Measurements from ENCODE around the gene TMEM40. TPM values are rescaled to one million over a fixed set of nuclear protein-coding genes. Genes with fewer than 3 reads are reported as not detected.

TMEM40 gene
- total and polyA plus RNA-seq, 9 of the 15 experiments (the other 6 are each of a cell fraction or from before 2014, with no cell fraction given) = 0.11 to 0.31 (median 0.14) TPM; not detected in 6

DNA sequence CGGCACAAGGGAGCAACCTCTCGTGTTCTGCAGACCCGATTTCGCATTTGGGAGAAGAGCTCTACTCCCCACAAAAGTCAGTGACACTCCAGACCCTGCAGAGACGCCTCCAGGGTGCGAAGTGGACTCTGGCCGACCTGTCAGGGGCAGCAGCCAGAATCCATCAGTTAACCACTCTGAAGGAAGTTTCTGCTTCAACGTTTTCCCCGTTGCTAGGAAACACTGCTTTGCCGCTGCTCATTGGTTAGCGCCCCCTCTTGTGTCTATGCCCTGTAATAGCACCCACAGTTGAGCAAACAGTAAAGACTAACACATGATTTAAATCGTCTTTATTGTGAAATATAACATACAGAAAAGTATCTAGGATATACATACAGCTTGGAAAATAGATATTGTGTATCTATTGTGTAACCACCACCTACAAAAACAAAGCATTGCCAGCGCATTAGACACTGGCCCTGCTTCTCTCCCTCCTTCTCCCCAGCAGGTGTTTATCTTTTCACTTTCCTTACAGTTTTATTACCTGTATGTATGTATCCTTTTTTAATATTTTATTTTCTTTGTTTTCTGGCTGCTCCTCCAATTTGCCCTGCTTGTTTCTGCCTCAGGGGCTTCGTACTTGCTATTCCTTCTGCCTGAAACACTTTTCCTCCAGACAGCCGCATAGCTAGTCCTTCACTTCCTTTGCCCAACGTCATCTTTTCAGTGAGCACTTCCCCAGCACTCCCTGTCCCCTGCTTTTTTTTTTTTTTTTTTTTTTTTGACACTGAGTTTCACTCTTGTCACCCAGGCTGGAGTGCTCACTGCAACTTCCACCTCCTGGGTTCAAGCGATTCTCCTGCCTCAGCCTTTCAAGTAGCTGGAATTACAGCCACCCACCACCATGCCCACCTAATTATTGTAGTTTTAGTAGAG, 38.8 kb downstream of the TMEM40 start (continued):
- TF ChIP-seq, protein P1, sequence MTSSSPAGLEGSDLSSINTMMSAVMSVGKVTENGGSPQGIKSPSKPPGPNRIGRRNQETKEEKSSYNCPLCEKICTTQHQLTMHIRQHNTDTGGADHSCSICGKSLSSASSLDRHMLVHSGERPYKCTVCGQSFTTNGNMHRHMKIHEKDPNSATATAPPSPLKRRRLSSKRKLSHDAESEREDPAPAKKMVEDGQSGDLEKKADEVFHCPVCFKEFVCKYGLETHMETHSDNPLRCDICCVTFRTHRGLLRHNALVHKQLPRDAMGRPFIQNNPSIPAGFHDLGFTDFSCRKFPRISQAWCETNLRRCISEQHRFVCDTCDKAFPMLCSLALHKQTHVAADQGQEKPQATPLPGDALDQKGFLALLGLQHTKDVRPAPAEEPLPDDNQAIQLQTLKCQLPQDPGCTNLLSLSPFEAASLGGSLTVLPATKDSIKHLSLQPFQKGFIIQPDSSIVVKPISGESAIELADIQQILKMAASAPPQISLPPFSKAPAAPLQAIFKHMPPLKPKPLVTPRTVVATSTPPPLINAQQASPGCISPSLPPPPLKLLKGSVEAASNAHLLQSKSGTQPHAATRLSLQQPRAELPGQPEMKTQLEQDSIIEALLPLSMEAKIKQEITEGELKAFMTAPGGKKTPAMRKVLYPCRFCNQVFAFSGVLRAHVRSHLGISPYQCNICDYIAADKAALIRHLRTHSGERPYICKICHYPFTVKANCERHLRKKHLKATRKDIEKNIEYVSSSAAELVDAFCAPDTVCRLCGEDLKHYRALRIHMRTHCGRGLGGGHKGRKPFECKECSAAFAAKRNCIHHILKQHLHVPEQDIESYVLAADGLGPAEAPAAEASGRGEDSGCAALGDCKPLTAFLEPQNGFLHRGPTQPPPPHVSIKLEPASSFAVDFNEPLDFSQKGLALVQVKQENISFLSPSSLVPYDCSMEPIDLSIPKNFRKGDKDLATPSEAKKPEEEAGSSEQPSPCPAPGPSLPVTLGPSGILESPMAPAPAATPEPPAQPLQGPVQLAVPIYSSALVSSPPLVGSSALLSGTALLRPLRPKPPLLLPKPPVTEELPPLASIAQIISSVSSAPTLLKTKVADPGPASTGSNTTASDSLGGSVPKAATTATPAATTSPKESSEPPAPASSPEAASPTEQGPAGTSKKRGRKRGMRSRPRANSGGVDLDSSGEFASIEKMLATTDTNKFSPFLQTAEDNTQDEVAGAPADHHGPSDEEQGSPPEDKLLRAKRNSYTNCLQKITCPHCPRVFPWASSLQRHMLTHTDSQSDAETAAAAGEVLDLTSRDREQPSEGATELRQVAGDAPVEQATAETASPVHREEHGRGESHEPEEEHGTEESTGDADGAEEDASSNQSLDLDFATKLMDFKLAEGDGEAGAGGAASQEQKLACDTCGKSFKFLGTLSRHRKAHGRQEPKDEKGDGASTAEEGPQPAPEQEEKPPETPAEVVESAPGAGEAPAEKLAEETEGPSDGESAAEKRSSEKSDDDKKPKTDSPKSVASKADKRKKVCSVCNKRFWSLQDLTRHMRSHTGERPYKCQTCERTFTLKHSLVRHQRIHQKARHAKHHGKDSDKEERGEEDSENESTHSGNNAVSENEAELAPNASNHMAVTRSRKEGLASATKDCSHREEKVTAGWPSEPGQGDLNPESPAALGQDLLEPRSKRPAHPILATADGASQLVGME (CRISPR knock-in tag; IDR thresholded peaks at IDR 0.05) = peak; percentile 75; the same call in 1 of the 2 replicates
- TF ChIP-seq HDGF (IDR thresholded peaks at IDR 0.05) (no peak), HMG20A (CRISPR knock-in tag; conservative IDR thresholded peaks at IDR 0.05) (no peak), JUND (IDR thresholded peaks at IDR 0.05; ENCODE audit: borderline replicate concordance, low read depth, low read length) (peak; percentile 29; the same call in 1 of the 2 replicates), JUND (tag; IDR thresholded peaks at IDR 0.05; ENCODE audit: borderline replicate concordance, low read depth, low read length) (no peak; the same call in 2 of the 3 replicates), EP300 (IDR thresholded peaks at IDR 0.05; ENCODE audit: low read length) (peak; percentile 48; the same call in 1 of the 2 replicates), CTBP1 (IDR thresholded peaks at IDR 0.05; ENCODE audit: borderline replicate concordance) (peak; percentile 90), NCOA6 (IDR thresholded peaks at IDR 0.05) (no peak), LCOR (CRISPR knock-in tag; IDR thresholded peaks at IDR 0.05) (no peak), RBFOX2 (IDR thresholded peaks at IDR 0.05; ENCODE audit: low read depth, low read length) (no peak), GMEB1 (CRISPR knock-in tag; IDR thresholded peaks at IDR 0.05) (no peak), HDAC6 (IDR thresholded peaks at IDR 0.05; ENCODE audit: low read depth, low read length) (no peak), PRPF4 (IDR thresholded peaks at IDR 0.05; ENCODE audit: insufficient read depth, low read depth, low read length, poor library complexity, severe bottlenecking) (no peak), CREB1 (IDR thresholded peaks at IDR 0.05) (no peak), CREB1 (CRISPR knock-in tag; IDR thresholded peaks at IDR 0.05) (peak; percentile 37; the same call in 1 of the 2 replicates)
- TF ChIP-seq, protein P2, sequence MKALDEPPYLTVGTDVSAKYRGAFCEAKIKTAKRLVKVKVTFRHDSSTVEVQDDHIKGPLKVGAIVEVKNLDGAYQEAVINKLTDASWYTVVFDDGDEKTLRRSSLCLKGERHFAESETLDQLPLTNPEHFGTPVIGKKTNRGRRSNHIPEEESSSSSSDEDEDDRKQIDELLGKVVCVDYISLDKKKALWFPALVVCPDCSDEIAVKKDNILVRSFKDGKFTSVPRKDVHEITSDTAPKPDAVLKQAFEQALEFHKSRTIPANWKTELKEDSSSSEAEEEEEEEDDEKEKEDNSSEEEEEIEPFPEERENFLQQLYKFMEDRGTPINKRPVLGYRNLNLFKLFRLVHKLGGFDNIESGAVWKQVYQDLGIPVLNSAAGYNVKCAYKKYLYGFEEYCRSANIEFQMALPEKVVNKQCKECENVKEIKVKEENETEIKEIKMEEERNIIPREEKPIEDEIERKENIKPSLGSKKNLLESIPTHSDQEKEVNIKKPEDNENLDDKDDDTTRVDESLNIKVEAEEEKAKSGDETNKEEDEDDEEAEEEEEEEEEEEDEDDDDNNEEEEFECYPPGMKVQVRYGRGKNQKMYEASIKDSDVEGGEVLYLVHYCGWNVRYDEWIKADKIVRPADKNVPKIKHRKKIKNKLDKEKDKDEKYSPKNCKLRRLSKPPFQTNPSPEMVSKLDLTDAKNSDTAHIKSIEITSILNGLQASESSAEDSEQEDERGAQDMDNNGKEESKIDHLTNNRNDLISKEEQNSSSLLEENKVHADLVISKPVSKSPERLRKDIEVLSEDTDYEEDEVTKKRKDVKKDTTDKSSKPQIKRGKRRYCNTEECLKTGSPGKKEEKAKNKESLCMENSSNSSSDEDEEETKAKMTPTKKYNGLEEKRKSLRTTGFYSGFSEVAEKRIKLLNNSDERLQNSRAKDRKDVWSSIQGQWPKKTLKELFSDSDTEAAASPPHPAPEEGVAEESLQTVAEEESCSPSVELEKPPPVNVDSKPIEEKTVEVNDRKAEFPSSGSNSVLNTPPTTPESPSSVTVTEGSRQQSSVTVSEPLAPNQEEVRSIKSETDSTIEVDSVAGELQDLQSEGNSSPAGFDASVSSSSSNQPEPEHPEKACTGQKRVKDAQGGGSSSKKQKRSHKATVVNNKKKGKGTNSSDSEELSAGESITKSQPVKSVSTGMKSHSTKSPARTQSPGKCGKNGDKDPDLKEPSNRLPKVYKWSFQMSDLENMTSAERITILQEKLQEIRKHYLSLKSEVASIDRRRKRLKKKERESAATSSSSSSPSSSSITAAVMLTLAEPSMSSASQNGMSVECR (CRISPR knock-in tag; IDR thresholded peaks at IDR 0.05) = no peak
